NOMO-1 treated with DMSO at 0.1 percent for 48 hours (cell line): ENCODE data around the gene TGOLN2.
A peak's percentile ranks its signal among the peaks of the same experiment; 100 is the strongest.
"Not testable (repeated sequence)": the region's sequence is repeated elsewhere in the genome, so short reads cannot be mapped to it uniquely, and the experiment has no call there.

Experiments
- DNase-seq: peaks from one replicate; lab custom pipeline; 2025; ENCODE audit not compliant: unreplicated experiment; lab: John Stamatoyannopoulos, UW

Gene TGOLN2

DNA sequence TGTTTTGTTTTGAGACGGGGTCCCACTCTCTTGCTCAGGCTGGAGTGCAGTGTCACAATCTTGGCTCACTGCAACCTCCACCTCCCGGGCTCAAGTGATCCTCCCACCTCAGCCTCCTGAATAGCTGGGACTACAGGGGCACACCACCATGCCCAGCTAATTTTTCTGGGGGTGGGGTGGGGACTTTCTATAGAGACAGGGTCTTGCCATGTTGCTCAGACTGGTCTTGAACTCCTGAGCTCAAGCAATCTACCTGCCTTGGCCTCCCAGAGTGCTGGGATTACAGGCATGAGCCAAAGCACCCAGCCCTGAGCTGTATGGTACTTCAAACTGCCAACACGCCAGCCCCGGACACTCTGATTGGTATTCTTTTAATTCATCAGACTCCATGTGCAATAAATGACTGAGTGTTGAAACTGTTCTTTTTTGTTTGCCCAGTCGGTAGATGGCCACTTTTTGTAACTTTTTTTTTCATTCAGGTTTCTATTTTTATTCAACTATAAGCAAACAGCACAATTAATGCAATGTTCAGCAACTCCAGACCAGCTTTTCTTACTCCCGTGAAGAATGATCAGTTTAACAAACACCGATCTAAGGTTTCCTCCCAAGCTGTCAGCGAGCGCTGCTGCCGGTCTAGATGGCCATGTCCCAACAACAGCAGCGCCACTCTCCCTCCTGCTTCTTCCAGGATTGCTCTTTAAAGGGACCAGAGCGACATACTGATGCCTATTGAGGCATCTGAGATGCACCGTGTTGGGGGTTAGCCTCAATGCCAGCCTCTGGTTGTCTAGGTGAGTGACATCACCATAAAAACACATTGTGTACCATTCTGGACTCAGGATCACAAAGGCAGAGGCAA is 12.5 kb upstream of the TGOLN2 start:
- no peak for DNase-seq

DNA sequence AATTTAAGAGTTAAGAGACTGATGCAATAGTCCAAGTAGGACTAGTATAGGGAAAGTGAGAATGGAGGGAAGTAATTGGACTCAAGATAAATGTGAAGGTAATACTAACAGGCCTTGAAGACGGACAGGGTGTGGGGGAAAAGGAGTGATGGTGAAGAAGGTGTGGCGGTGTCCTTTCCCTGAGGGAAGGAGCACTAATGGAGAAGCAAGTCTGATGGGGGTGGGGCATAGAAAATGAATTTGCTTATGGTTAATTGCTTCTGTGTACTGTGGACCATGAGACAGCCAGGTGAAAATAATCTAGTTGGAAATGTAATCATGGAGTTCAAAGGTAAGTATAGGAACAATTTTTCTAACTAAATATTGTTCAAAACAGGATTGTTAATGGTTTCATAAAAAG is 7.1 kb upstream of the TGOLN2 start:
- no peak for DNase-seq

DNA sequence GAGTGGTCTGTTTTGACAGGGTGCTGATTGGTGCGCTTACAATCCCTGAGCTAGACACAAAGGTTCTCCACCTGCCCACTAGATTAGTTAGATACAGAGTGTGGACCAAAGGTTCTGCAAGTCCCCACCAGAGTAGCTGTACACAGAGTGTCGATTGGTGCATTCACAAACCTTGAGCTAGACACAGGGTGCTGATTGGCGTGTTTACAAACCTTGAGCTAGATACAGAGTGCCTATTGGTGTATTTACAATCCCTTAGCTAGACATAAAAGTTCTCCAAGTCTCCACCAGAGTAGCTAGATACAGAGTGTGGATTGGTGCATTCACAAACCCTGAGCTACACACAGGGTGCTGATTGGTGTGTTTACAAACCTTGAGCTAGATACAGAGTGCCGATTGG is 6.1 kb upstream of the TGOLN2 start:
- not testable (repeated sequence) for DNase-seq

DNA sequence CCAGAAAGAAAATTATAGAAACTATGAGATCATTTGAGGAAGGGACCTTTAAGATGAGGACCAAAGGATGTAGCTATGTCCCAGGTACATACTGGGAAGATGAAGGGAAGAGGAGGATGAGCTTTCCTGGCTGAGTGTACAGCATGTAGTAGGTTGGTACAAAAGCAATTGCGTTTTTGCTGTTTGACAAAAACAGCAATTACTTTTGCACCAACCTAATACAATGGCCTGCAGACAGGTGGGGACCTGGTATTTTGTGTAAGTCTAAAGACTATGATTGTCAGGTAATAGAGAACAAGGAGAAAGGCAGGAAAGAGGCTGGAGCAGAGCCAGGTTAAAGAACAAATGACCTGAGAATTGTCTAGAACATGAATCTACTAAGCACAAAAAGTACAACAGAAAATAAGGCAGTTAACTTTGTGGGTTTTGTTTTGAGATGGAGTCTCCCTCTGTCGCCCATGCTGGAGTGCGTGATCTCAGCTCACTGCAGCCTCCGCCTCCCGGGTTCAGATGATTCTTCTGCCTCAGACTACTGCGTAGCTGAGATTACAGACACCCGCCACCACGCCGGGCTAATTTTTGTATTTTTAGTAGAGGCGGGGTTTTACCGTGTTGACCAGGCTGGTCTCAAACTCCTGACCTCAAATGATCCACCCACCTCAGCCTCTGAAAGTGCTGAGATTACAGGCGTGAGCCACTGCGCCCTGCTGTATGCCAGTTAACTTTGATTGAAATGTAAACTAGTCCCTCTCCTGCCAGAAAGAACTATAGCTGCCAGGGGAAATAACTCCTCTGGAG is 3.2 kb upstream of the TGOLN2 start:
- no peak for DNase-seq

DNA sequence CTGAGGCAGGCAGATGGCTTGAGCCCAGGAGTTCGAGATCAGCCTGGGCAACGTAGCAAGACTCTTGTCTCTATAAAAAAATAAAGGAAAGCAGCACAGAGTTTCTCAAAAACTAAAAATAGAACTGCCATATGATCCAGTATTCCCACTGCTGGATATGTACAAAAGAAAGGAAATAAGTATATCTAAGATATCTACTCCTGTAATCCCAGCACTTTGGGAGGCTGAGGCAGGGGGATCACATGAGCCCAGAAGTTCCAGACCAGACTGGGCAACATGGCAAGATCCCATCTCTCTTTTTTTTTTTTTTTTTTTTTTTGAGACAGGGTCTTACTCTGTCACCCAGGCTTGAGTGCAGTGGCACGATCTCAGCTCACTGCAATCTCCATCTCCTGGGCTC is 1.9 kb upstream of the TGOLN2 start:
- not testable (repeated sequence) for DNase-seq

DNA sequence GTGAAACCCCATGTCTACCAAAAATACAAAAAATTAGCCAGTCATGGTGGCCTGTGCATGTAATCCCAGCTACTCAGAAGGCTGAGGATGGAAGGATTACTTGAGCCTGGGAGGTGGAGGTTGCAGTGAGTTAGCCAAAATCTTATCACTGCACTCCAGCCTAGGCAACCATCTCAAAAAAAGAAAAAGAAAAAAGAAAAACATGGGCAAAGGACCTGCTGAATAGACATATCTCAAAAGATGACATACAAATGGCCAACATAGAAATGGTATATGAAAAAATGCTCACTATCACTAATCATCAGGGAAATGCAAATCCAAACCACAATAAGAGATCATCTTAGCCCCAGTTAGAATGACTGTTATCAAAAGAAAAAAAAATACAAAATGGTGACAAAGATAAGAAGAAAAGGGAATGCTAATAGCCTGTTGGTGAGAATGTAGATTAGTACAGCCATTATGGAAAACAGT is 1.4 kb upstream of the TGOLN2 start:
- DNase-seq: no peak

DNA sequence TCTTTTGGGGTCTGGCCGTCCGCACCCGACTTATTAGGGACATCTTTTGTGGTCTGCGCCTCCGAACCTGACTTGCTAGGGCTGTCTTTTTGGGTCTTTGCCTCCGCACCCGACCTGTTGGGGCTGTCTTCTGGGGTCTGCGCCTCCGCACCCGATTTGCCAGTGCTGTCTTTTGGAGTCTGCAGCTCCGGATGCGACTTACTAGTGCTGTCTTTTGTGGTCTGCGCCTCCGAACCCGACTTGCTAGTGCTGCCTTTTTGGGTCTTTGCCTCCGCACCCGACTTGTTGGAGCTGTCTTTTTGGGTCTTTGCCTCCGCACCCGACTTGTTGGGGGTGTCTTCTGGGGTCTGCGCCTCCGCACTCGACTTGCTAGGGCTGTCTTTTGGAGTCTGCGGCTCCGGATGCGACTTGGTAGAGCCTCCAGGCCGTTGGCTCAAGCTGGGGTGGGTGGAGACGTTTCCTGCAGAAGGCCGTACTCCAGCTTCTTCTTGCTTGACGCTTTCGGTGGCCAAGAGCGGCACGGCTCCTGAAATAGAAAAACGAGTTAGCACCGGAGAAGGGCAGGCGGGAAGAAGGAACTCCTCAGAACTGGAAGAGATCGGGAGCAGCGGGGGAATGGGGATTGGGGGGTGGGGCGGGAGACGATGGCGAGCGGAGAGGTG is 498 bp downstream of the TGOLN2 start:
- DNase-seq: peak; percentile 49

DNA sequence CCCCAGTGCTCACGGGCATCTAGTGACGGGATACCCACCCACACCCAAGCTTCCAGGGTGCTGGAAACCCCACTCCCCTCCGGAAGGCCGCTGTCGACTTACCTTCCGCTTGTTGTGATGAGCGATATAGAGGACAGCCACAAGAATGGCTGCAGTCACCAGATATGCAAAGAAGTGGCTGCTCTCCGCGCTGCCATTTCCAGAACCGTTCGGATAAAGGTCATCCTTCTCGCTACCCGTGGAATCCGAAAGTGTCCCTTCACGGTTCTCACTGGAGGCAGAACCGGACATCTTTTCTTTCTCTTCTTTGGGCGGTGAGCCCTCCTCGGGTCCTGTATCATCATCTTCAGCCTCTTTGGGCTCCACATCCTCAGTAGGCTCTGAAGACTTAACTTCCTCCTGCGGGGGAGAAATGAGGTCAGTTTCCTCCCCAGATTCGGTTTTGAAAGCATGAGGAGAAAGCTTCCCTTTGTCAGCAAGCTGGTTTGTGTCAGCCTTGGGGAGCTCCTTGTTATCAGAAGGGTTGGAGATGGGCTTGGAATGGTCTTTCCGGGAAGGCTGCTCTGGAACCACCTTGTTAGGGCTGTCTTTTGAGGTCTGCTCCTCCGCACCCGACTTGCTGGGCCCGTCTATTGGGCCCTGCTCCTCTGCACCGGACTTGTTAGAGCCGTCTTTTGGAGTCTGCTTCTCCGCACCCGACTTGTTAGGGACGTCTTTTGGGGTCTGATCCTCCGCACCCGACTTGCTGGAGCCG is 1.2 kb downstream of the TGOLN2 start:
- DNase-seq: peak; percentile 73

DNA sequence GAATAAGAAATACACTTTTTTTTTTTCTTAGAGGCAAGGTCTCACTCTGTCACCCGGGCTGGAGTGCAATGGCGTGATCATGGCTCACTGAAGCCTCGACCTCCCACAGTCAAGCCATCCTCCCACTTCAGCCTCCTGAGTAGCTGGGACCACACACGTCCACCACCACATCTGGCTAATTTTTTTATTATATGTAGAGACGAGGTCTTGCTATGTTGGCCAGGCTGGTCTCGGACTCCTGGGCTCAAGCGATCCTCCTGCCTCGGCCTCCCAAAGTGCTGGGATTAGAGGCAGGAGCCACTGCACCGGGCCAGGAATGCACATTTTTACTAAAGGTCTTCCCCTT is 2.4 kb downstream of the TGOLN2 start:
- no peak for DNase-seq

DNA sequence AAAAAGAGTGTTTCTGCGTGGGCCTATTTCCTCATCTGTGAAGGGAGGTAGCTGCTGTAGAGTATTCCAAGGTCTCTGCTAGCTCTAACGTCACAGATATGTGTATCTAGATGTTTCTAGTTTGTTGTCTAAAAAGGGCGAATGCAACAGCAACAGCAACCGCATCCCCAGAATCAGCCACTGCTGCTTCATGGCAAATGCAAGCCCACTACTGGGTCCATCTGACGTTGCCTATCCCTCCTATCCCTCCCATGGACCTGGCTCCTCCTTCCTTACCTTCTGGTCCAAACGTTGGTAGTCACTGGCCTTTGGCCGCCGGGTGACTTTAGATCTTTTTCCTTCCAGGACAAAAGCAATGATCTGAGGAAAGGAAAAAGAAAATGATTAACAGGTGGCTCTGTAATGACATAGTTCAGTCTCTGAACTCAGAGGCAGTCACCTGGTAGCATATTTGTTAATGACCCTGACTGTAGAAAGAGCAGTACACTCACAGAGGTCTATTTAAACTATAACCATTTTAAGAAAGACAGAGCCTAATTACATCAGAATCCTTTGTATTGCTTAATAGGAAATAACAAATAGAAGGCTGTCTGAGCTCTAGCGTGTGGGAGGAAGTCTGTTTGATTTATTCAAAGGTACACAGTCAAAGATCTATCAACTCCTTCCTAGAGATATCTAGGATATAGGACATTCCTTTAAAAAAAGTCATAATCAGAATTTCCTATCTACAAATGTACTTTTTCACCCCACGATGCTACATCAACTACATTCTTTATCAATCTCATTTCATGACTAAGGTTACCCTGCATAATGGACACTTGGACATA is 2.9 kb downstream of the TGOLN2 start:
- peak; percentile 83 for DNase-seq

DNA sequence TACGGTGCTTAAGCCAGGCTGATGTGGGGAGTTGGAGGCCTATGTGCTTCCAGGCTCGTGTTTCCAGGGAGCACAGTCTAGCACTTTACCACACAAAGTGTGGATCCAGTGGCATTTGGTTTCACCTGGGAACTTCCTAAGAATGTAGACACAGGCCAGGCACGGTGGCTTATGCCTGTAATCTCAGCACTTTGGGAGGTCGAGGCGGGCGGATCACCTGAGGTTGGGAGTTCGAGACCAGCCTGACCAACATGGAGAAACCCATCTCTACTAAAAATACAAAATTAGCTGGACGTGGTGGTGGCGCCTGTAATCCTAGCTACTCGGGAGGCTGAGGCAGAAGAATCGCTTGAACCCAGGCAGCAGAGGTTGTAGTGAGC is 3.8 kb downstream of the TGOLN2 start:
- not testable (repeated sequence) for DNase-seq

DNA sequence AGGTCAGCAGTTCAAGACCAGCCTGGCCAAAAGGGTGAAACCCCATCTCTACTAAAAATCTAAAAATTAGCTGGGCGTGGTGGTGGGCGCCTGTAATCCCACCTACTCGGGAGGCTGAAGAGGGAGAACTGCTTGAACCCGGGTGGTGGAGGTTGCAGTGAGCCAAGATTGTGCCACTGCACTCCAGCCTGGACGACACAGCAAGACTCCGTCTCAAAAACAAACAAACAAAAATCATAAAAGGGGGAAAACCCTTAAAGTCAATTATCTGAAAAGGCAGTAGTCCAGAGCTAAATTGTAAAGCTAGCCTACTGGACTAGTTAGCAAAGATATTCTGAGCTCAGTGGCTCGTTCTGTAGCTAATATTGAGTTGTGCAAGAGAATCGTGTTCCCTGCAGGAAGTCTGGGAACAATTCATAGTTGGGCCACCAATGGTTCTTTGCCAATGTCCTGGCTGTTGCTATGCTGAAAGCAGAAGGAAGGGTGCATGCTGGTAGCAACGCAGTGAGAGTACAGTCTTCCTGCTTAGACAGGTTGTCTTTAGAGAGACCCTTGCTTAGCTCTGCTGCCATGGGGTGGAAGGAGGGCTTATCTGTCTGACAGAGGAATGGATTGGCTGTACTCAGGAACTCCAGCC is 4.3 kb downstream of the TGOLN2 start:
- no peak for DNase-seq

DNA sequence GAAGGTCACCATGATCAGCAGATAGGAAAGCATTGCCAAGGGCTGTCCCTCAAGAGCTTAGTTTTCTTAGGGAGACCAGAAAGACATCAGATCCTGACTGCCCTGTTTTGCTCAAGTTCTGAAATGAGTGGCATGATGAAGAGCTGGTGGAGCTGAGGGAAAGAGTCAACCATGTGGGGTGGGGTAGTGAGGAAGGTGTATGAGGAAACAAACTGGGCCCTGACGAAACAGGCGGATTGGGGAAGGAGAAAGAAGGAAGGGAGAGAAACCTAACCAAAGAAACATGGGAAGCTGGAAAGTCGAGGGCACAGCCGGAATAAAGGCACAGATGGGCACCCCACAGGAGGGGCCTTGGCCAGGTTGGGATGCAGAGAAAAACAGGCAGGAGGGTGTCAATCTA is 8.0 kb downstream of the TGOLN2 start:
- DNase-seq: no peak

DNA sequence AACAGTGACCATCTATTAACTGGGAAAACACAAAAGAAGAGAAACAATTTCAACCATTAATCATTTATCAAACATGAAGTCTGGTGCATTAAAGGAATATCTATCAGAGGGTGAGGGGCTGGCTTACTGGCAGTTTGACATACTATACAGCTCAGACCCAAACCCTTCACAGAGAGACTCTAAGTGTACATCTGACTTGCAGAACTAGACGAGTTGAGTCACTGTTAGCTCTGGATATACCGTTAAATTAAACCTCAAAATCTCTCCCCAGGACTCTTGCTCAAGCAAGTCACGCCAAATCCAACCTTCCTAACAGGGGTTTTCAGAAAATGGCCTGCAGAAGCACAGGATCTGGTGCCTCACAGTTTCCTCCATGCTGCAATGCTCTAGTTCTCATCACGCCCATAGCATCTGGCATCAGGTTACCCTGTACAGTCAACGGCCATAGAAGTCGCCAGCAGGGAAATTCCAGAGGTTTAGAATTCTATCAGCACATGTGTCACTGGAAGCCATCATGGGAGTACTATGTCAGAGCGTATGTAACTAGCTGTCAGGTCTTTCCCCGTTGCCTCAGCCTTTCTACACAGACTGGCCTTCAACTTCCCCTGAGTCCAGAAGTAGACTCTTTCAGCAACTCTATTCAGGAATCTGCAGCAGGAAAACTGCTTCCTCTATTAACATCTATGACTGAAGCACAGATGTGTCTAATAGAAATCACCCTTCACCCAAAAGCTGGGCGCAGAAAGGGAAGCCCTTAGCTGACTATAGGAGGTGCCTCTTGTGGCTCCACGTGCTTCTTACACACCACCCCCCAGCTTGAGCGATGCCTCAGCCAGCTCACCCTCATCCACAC is 9.3 kb downstream of the TGOLN2 start:
- DNase-seq: no peak

DNA sequence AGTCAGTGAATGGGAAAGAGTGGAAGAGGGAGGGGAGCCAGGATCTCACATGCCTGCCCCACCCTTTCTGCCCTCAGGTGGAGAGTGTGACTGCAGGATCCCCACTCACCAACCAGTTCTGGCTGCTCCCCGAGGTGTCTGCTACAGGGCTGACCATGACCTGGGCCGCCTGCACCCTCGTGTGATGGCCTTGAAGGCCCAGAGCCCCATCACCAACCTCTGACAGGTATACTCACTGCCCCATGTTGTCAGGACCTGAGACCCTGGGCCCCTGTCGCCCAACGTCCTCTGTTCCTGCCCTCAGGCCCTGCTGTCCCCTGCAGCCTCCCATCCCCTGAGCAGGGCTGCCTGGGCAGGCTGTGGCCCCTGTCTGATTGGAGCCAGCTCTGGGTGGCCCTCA is 11.9 kb downstream of the TGOLN2 start:
- DNase-seq: not testable (repeated sequence)

DNA sequence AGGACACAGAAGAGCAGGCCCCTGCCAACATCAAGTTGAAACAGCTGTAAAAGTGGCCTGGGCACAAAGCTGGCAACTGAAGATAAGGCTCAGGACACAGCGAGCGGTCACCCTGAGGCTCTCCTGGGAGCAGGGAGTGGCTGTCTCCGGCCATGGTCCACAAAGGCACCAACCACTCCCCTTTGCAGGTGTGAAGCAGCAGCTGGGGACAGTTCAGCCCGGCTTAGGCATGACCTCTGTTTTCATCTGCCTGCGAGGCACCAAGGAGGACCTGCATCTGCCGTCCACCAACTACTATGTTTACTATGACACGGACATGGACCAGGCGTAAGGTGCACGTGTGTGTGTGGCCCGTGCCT is 12.9 kb downstream of the TGOLN2 start:
- DNase-seq: no peak

DNA sequence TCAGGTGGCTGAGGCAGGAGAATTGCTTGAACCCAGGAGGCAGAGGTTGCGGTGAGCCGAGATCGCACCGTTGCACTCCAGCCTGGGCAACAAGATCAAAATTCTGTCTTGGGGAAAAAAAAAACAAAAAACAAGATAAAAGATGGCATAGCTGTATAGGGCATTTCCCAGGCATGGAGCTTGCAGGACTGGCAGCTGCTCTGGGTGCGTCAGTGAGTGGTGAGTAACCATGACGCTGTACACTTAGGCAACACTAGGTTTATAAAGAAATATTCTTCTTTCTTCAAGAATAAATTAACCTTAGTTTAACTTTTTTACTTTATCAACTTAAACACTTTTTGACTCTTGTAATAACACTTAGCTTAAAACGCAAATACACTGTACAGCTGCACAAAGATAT is 15.4 kb downstream of the TGOLN2 start:
- DNase-seq: no peak

DNA sequence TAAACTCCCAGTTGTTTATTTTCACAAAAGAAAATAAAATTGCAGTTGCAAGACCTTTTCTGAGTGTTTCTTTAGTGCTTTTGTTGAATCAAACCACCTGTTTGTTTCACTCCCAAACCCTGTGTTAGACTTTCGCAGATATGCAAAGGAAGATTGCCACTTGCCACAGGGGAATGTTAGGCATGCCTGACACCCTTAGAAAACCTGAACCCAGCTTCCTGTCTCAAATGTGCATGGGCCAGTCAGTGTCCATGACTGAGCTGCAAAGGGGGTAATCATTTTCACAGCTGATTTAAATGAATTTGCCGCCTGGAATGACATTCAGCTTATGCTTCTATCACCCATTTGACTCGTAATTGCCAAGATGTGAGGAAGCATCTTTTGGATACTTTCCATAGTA is 17.5 kb downstream of the TGOLN2 start:
- DNase-seq: no peak
